OCI-LY7 (cell line): ENCODE results near the gene BTBD9. TPM values are rescaled to one million over a fixed set of nuclear protein-coding genes. Genes with fewer than 3 reads are reported as not detected.

Experiments
- BruUV-seq: library from RNA; stranded (reverse); fragments of 400-500 nt; replicated peaks from 2 replicates; lab custom pipeline; 2021; lab: Mats Ljungman, UMichigan
- CTCF ChIA-PET: fragments of 300-600 bp; sonication (Branson Sonifier 250); formaldehyde crosslinking; loops from one replicate; lab custom pipeline; 2022; ENCODE audit warnings: antibody characterized with exemption; ENCODE audit not compliant: unreplicated experiment; lab: Charles Lee
- POLR2A ChIA-PET: fragments of 300-600 bp; sonication (Branson Sonifier 250); formaldehyde crosslinking; loops from one replicate; lab custom pipeline; 2022; ENCODE audit warnings: antibody characterized with exemption; lab: Charles Lee
- DNase-seq: peaks from one replicate; pipeline ENCODE4 v3.0.0-alpha.2; 2015; ENCODE audit warnings: low spot score
- H2AFZ ChIP-seq: fragments of 200-600 bp; sonication (generic), shearing (Covaris generic); 2 replicates; pipeline ENCODE4 v1.6.1; 2014; ENCODE audit warnings: mild to moderate bottlenecking, antibody characterized with exemption, low read length, moderate library complexity
- H3K27ac ChIP-seq: fragments of 200-600 bp; sonication (generic); 2 replicates; pipeline ENCODE4 v1.5.1; 2014; ENCODE audit warnings: mixed run types, low read depth, mild to moderate bottlenecking, moderate library complexity, low read length, inconsistent platforms; ENCODE audit not compliant: poor library complexity, severe bottlenecking
- H3K36me3 ChIP-seq: fragments of 200-600 bp; sonication (generic); 2 replicates; pipeline ENCODE4 v1.6.1; 2014; ENCODE audit warnings: mild to moderate bottlenecking, antibody characterized with exemption, low read length, moderate library complexity, mixed read lengths; ENCODE audit not compliant: insufficient read depth
- H3K4me1 ChIP-seq: fragments of 200-600 bp; sonication (generic); 2 replicates; pipeline ENCODE4 v1.5.1; 2014; ENCODE audit warnings: mild to moderate bottlenecking, low read length; ENCODE audit not compliant: insufficient read depth, poor library complexity, severe bottlenecking
- H3K4me2 ChIP-seq: fragments of 200-600 bp; sonication (generic); 2 replicates; pipeline ENCODE4 v1.6.1; 2014; ENCODE audit warnings: mild to moderate bottlenecking, low read length
- H3K4me3 ChIP-seq: fragments of 200-600 bp; sonication (generic); 2 replicates; pipeline ENCODE4 v1.5.1; 2014; ENCODE audit warnings: mild to moderate bottlenecking, low read depth, low read length; ENCODE audit not compliant: poor library complexity, severe bottlenecking
- H3K79me2 ChIP-seq: fragments of 200-600 bp; sonication (generic); 2 replicates; pipeline ENCODE4 v1.6.1; 2016; ENCODE audit warnings: low read depth, mild to moderate bottlenecking, low read length, moderate library complexity, mixed read lengths; ENCODE audit not compliant: insufficient read depth
- H3K9me2 ChIP-seq: fragments of 200-600 bp; sonication (generic); 2 replicates; pipeline ENCODE4 v1.6.1; 2016; ENCODE audit warnings: mild to moderate bottlenecking, low read length, mixed read lengths; ENCODE audit not compliant: insufficient read depth
- H3K9me3 ChIP-seq: fragments of 200-600 bp; sonication (generic); 2 replicates; pipeline ENCODE4 v1.6.1; 2014; ENCODE audit warnings: mild to moderate bottlenecking, mixed run types, low read length, mixed read lengths
- H4K20me1 ChIP-seq: fragments of 200-600 bp; sonication (generic); 2 replicates; pipeline ENCODE4 v1.6.1; 2014; ENCODE audit warnings: mild to moderate bottlenecking, antibody characterized with exemption, low read length, moderate library complexity, mixed read lengths; ENCODE audit not compliant: insufficient read depth
- CTCF ChIP-seq: fragments of 200-600 bp; sonication (generic); conservative IDR thresholded peaks from 2 replicates; pipeline ENCODE4 v1.5.1; 2014; ENCODE audit warnings: mild to moderate bottlenecking, antibody characterized with exemption, low read length, moderate library complexity, mixed read lengths
- EZH2phosphoT487 ChIP-seq: fragments of 200-600 bp; sonication (generic); IDR thresholded peaks from 2 replicates; pipeline ENCODE4 v1.6.1; 2018; ENCODE audit warnings: low read depth, borderline replicate concordance, mild to moderate bottlenecking, mixed run types, antibody characterized with exemption, low read length, moderate library complexity, mixed read lengths
- intact Hi-C: fragments of 100-400 bp; cut with micrococcal nuclease; formaldehyde crosslinking; loops from one replicate; pipeline ENCODE4 v1.10.0; 2022; ENCODE audit not compliant: unreplicated experiment
- total RNA-seq, 2 experiments: library from RNA; depleted of rRNA in 1 of 2; stranded (reverse); fragments of >200 nt in 1 of 2; shearing (Covaris generic) in 1 of 2; gene quantifications; 2 replicates each; pipeline ENCODE4 v1.2.3, GENCODE V29; 2014 to 2022

Gene BTBD9
- total RNA-seq, 2 experiments from 2014 or later: 5.9 to 7.3 TPM

- Histone ChIP-seq H3K36me3 (no peaks in the 10 kb centered on the region), H3K27ac (no peak overlapping the region), H3K4me2 (no peak overlapping the region), H2AFZ (no peak overlapping the region), H3K79me2 (no peaks in the 10 kb centered on the region), H4K20me1 (no peaks in the 10 kb centered on the region), H3K9me3 (no peaks in the 10 kb centered on the region), H3K4me1 (no peaks in the 10 kb centered on the region), H3K4me3 (no peak overlapping the region), H3K9me2 (no peaks in the 10 kb centered on the region)
- DNase-seq: no peak
- BruUV-seq: no TSS peak
- TF ChIP-seq EZH2phosphoT487 (no peak), CTCF (no peak)
- ChIA-PET CTCF (no interaction called here), POLR2A (no interaction called here)
- intact Hi-C loops: no loop called here
These were observed 469.7 kb downstream of the BTBD9 start for GRCh38 chr6:38169977-38170526.

GRCh38 chr6:38169221-38169976, 470.3 kb downstream of the BTBD9 start:
- H3K36me3 ChIP-seq: no peaks in the 10 kb centered on the region
- ChIA-PET POLR2A (no interaction called here), CTCF (no interaction called here)
- H3K4me2 ChIP-seq: no peak overlapping the region
- H3K79me2 ChIP-seq: no peaks in the 10 kb centered on the region
- no TSS peak for BruUV-seq
- no peak overlapping the region for H3K27ac ChIP-seq
- no peaks in the 10 kb centered on the region for H4K20me1 ChIP-seq
- no peak overlapping the region for H3K4me3 ChIP-seq
- TF ChIP-seq EZH2phosphoT487 (no peak), CTCF (no peak)
- intact Hi-C loops: no loop called here
- H3K9me3 ChIP-seq: no peaks in the 10 kb centered on the region
- H3K9me2 ChIP-seq: no peaks in the 10 kb centered on the region
- H3K4me1 ChIP-seq: no peaks in the 10 kb centered on the region
- no peak for DNase-seq
- H2AFZ ChIP-seq: no peak overlapping the region

GRCh38 chr6:38168699-38169098, 471.0 kb downstream of the BTBD9 start:
- H4K20me1 ChIP-seq: no peaks in the 10 kb centered on the region
- intact Hi-C loops: no loop called here
- no peaks in the 10 kb centered on the region for H3K79me2 ChIP-seq
- H3K4me1 ChIP-seq: no peaks in the 10 kb centered on the region
- H3K9me3 ChIP-seq: no peaks in the 10 kb centered on the region
- no peak for TF ChIP-seq CTCF
- TF ChIP-seq EZH2phosphoT487: no peak
- H3K36me3 ChIP-seq: no peaks in the 10 kb centered on the region
- ChIA-PET POLR2A (no interaction called here), CTCF (no interaction called here)
- no peaks in the 10 kb centered on the region for H3K9me2 ChIP-seq
- no peak overlapping the region for H3K4me2 ChIP-seq
- no peak overlapping the region for H2AFZ ChIP-seq
- H3K4me3 ChIP-seq: no peak overlapping the region
- H3K27ac ChIP-seq: no peak overlapping the region
- BruUV-seq: no TSS peak
- no peak for DNase-seq
